BE2C (cell line): ENCODE results near the gene RAB11FIP4.

ENCODE experiments used
- DNase-seq: peaks from one replicate; pipeline ENCODE4 v3.0.0-alpha.2; 2020
- H3K27me3 ChIP-seq: fragments of 250-450 bp; sonication (Bioruptor Pico); 2 replicates; pipeline ENCODE4 v1.5.1; 2020; ENCODE audit warnings: mild to moderate bottlenecking
- H3K36me3 ChIP-seq: fragments of 250-450 bp; sonication (Bioruptor Pico); 2 replicates; pipeline ENCODE4 v1.5.1; 2020; ENCODE audit warnings: mild to moderate bottlenecking
- H3K4me1 ChIP-seq: fragments of 250-450 bp; sonication (Bioruptor Pico); 2 replicates; pipeline ENCODE4 v1.5.1; 2020
- H3K4me3 ChIP-seq: 2 replicates; pipeline ENCODE4 v1.5.1; 2011; ENCODE audit warnings: low read depth, low read length
- H3K9me3 ChIP-seq: fragments of 250-450 bp; sonication (Bioruptor Pico); 2 replicates; pipeline ENCODE4 v1.5.1; 2020
- TF ChIP-seq, protein P1 (sequence below): IDR thresholded peaks from 2 replicates; pipeline ENCODE4 v1.5.1; 2012; ENCODE audit warnings: mild to moderate bottlenecking, low read depth, low read length

RAB11FIP4 gene

DNA sequence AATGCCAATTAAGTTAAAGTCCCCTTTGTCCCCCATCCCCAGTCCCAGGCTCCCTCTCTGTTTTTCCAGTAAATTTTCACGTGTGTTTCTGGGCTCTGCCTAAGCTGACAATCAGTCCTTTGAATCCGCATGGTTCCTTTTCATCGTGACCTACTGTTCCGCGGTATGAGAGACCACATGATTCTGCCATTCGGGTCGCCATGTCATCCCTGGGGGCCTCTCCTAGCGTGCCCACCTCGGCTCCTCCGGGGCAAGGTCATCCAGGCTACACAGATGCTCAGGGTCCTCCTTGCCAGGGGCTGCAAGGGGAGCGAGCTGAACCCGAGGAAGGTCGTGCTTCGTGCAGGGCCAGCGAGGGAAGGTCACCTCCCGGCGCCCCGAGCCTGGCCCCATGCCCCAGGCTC, 157.6 kb downstream of the RAB11FIP4 start:
- DNase-seq: peak; percentile 24
- Histone ChIP-seq H3K36me3 (no peaks in the 10 kb centered on the region), H3K27me3 (no peaks in the 10 kb centered on the region), H3K4me1 (no peaks in the 10 kb centered on the region), H3K4me3 (peak overlapping the region; percentile 76), H3K9me3 (no peaks in the 10 kb centered on the region)
- TF ChIP-seq, protein P1, sequence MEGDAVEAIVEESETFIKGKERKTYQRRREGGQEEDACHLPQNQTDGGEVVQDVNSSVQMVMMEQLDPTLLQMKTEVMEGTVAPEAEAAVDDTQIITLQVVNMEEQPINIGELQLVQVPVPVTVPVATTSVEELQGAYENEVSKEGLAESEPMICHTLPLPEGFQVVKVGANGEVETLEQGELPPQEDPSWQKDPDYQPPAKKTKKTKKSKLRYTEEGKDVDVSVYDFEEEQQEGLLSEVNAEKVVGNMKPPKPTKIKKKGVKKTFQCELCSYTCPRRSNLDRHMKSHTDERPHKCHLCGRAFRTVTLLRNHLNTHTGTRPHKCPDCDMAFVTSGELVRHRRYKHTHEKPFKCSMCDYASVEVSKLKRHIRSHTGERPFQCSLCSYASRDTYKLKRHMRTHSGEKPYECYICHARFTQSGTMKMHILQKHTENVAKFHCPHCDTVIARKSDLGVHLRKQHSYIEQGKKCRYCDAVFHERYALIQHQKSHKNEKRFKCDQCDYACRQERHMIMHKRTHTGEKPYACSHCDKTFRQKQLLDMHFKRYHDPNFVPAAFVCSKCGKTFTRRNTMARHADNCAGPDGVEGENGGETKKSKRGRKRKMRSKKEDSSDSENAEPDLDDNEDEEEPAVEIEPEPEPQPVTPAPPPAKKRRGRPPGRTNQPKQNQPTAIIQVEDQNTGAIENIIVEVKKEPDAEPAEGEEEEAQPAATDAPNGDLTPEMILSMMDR: no peak

DNA sequence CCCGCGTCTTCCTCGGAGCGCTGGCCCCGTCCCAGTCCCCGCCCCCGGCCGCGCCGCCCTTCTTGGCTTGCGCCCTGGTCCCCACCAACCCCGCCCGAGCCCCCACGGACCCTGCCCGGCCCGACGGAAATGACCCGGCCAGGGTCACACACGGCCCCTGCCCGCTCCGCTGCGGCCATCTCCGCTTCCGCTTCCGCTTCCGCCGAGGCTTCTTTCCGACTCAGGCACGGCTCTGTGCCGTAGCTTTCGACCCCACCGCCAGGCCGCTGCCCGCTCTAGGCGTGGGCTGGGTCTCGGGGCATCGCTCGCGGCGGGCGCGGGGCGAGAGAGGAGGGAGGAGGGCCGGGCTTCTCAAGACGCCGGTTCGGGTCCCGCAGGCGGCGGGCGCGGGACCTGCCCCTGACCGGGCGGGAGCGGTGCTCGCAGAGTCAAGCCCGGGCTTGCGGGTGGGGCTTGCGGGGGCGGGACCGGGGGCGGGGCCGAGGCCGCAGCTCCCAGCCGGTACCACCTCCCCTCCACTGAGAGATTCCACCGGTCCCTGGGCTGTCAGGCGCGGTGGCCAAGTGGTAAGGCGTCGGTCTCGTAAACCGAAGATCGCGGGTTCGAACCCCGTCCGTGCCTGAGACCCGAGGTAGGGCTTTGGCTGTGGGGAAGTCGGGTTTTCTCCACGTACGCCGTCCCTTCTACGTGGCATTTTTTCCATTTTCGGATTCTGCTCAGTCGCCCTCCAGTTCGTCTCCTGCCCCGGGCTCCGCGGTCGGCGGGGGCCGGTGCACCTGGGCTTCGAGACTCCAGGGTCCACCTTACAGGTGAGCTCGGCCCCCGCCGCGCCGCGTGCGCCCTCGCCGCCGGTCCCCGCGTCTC, 158.3 kb downstream of the RAB11FIP4 start:
- Histone ChIP-seq H3K4me3 (peak overlapping the region; percentile 76), H3K4me1 (no peaks in the 10 kb centered on the region), H3K9me3 (no peaks in the 10 kb centered on the region), H3K36me3 (no peaks in the 10 kb centered on the region), H3K27me3 (no peaks in the 10 kb centered on the region)
- peak; percentile 82 for DNase-seq
- TF ChIP-seq, protein P1: no peak

DNA sequence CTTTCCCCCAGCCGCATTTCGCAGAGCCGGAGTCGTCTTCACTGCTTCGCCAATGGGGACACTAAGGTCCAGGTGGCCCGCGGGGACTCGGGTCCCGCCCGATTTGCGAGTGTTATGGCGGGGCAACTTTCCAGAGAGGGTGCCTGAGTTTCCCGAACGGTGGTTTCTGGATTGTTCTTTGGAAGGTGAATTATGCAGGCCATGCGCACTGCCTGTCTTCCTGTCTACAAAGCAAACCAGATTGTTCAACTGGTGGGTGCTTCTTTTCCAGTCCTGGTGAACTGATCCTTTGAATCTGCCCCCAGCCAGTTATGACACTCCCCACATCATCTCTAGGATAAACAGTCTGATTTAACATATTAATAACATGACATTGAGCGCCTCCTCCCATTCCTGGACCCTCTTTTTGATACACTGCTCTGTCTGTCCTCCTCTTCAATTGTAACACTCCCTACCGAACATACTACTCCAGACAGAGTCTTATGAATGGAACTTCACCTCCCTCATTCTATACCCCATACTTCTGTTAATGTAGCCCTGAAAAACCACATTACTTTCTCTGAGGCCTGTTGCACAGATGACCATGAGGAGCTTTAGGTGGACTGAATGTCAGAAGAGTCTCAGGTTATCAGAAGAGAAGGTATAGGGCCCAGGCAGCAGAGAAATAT, 159.0 kb downstream of the RAB11FIP4 start:
- peak overlapping the region; percentile 30 for H3K4me3 ChIP-seq
- TF ChIP-seq, protein P1: no peak
- H3K9me3 ChIP-seq: no peaks in the 10 kb centered on the region
- no peaks in the 10 kb centered on the region for H3K36me3 ChIP-seq
- no peaks in the 10 kb centered on the region for H3K4me1 ChIP-seq
- no peak for DNase-seq
- H3K27me3 ChIP-seq: no peaks in the 10 kb centered on the region

DNA sequence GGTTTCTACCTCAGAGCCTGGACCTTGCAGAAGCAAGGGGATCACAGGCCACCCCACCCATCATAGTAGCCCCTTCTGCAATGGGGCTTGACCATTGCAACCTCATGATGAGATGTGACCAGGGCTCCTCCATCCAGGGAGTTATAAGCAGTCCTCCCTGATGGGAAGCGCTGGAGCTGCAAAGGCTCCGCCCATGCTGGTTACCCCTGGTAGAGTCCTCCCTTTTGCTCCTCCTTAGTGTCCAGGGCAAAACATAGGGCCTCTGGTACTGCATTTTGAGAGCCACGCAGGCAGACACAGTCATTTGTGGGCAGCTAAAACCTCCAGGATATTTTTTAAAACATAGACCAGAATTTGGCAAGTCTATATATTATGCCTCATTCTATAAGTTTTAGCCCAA, 161.1 kb downstream of the RAB11FIP4 start:
- TF ChIP-seq, protein P1: no peak
- Histone ChIP-seq H3K4me3 (no peak overlapping the region), H3K27me3 (no peaks in the 10 kb centered on the region), H3K9me3 (no peaks in the 10 kb centered on the region), H3K36me3 (no peaks in the 10 kb centered on the region), H3K4me1 (no peaks in the 10 kb centered on the region)
- no peak for DNase-seq

DNA sequence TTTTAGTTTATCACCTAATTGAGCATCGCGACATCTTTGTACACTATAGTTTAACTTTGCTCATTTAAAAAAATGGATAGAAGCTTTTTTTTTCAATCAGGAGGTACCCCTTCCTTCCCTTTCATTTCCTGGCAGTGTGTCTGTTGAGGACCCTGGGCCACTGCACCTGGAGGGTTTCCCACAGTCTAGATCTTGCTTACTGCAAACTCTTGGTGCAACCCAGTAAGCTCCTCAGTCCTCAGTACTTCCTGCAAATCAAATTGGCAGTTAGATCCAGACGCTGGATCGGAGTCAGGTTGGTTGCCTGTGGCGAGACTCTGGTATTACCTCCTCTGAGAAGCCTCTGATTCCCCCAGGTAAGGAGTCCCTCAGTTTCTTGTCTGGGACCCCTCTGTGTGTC, 162.0 kb downstream of the RAB11FIP4 start:
- Histone ChIP-seq H3K4me1 (no peaks in the 10 kb centered on the region), H3K27me3 (no peaks in the 10 kb centered on the region), H3K36me3 (no peaks in the 10 kb centered on the region), H3K9me3 (no peaks in the 10 kb centered on the region), H3K4me3 (no peak overlapping the region)
- DNase-seq: no peak
- TF ChIP-seq, protein P1: no peak

DNA sequence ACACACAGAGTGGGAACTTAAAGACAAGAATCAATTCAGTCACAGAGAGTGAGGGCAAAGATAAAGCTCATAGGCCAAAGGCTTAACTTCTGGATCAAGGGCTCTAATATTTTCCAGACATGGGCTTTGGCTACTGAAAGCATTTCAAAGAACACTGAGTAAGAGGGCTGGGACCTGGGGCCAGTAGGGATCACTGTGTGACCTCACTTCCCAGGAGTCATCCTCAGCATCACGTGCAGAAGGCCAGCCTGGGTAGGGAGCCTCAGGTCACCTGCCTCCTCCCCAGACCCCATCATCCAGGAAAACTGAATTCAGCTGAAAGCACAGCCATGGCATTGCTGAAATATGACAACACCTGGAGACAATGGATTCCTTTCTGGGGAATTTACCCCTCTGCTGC, 163.5 kb downstream of the RAB11FIP4 start:
- Histone ChIP-seq H3K4me3 (no peak overlapping the region), H3K9me3 (no peaks in the 10 kb centered on the region), H3K4me1 (no peaks in the 10 kb centered on the region), H3K27me3 (no peaks in the 10 kb centered on the region), H3K36me3 (no peaks in the 10 kb centered on the region)
- TF ChIP-seq, protein P1: no peak
- no peak for DNase-seq
